ENCODE results near the gene PCDHA1.
"Not testable (repeated sequence)": the region's sequence is repeated elsewhere in the genome, so short reads cannot be mapped to it uniquely, and the experiment has no call there.

DNA sequence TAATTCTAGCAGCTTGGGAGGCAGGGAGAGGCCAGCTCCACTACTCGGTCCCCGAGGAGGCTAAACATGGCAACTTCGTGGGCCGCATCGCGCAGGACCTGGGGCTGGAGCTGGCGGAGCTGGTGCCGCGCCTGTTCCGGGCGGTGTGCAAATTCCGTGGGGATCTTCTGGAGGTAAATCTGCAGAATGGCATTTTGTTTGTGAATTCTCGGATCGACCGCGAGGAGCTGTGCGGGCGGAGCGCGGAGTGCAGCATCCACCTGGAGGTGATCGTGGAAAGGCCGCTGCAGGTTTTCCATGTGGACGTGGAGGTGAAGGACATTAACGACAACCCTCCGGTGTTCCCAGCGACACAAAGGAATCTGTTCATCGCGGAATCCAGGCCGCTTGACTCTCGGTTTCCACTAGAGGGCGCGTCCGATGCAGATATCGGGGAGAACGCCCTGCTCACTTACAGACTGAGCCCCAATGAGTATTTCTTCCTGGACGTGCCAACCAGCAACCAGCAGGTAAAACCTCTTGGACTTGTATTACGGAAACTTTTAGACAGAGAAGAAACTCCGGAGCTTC lies 48.6 kb downstream of the PCDHA1 start:
- TF ChIP-seq, protein P1, sequence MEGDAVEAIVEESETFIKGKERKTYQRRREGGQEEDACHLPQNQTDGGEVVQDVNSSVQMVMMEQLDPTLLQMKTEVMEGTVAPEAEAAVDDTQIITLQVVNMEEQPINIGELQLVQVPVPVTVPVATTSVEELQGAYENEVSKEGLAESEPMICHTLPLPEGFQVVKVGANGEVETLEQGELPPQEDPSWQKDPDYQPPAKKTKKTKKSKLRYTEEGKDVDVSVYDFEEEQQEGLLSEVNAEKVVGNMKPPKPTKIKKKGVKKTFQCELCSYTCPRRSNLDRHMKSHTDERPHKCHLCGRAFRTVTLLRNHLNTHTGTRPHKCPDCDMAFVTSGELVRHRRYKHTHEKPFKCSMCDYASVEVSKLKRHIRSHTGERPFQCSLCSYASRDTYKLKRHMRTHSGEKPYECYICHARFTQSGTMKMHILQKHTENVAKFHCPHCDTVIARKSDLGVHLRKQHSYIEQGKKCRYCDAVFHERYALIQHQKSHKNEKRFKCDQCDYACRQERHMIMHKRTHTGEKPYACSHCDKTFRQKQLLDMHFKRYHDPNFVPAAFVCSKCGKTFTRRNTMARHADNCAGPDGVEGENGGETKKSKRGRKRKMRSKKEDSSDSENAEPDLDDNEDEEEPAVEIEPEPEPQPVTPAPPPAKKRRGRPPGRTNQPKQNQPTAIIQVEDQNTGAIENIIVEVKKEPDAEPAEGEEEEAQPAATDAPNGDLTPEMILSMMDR (IDR thresholded peaks at IDR 0.05), result not testable (repeated sequence)
- TF ChIP-seq POLR2A (IDR thresholded peaks at IDR 0.05; ENCODE audit: low read depth); POLR2AphosphoS5 (IDR thresholded peaks at IDR 0.05): not testable (repeated sequence)
